ENCODE data around the gene IGF2BP1.

Gene IGF2BP1

DNA sequence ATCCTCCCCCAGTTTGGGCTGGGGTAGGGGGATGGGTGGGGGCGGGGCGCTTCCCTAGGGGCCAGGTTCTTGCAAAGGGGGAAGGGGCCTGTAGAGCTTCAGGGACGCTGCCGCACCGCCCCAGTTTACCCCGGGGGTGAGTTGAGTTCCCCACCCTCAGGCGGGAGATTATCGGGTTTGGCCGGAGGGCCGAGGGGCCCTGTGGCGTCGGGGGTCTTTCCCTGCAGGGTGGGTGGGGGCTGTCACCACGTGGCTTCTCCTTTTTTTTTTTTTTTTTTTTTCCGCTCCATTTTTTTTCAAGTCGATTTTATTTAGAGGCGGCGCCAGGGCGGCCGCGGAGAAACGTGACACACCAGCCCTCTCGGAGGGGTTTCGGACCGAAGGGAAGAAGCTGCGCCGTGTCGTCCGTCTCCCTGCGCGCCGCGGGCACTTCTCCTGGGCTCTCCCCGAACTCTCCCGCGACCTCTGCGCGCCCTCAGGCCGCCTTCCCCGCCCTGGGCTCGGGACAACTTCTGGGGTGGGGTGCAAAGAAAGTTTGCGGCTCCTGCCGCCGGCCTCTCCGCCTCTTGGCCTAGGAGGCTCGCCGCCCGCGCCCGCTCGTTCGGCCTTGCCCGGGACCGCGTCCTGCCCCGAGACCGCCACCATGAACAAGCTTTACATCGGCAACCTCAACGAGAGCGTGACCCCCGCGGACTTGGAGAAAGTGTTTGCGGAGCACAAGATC is at the start of gene IGF2BP1:
IGF2BP1 (plus strand) TSS at position 283 of the 724 bp plus-strand sequence; CDS start at position 644, 361 bp downstream.
- DNase-seq, result peak; percentile 71 to 74

DNA sequence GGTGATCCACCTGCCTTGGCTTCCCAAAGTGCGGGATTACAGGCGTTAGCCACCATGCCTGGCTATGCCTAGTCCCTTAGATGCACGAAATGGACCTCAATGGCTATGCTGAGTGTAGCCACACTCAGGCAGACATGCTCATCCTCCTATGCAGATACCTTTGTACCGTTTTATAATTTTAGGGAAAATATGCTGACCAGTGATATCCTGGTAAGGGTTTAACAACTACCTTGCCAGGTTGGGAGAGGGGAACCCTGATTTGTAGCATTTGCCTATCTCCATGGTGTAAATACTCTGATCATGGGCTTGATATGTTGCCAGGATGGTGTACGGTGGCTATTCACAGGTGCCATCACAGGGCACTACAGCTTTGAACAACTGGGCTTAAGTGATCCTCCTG is 45.6 kb upstream of the IGF2BP1 start:
- DNase-seq, result no peak

DNA sequence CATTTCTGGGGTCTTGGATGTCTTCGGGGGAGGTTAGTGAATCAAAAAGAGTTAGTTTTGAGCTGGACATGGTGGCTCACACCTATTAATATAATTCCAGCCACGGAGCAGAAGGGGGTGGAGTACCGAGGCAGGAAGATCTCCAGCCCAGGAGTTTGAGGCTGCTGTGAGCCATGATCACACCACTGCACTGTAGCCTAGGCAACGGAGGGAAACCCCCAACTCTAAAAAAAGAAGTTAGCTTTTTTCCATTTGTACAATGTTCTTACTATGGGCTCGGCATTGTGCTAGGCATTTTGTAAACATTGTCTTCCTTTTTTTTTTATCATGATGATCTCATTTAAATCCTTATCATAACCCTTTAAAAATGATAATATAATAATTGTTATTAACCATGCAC is 44.3 kb upstream of the IGF2BP1 start:
- DNase-seq, result no peak

DNA sequence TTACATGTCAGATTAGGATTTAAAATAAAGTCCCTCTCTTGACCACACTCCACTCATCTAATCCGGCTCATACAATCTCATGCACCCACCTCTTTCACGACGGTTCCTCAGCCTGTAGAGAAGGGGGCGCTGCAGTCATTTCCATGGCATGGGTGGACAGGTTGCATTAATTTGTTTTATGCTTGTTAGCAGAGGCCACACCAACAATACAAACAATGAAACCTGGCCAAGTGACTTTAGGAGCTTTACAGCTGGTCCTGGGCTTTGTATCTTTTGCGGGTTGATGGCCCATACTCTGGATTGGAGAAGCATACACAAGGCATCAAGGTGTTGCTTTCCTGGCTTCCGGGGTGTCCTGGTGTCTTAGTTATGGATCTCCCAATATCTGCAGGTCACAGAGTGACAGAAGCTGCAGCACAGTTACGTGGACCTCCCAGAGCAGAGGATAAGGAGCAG is 42.9 kb upstream of the IGF2BP1 start:
- peak; percentile 58 to 65 for DNase-seq

DNA sequence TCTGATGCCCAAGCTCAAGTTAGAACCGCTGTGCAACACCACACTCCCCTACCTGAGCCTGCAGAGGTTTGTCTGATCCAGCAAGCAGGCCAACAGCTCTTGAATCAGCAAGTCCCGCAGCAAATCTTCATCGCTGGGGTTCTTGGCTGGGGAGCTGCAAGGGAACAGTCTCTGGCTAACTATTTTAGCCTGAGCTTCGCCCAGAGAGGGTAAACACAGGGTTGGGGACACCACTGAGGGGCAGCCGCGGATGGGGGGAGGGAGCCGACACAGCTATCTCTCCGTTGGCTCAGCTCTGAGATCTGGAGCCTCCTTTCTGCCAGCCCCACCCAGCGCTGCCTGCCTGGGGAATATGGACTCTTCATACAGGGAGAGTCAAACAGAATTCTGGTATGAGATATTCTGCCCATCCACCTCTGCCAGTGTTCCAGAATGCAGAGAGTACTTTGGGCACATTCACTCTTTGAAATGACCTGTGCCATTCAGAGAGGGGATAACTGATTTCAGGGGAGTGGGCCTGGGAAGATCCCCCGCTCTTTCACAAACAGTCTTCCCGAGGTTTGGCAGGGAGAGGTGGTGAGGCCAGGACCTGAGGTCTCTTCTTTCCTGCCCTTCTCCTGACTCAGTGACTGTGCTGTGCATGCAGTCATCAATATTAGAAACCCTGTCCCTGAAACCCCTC is 36.2 kb upstream of the IGF2BP1 start:
- no peak for DNase-seq

DNA sequence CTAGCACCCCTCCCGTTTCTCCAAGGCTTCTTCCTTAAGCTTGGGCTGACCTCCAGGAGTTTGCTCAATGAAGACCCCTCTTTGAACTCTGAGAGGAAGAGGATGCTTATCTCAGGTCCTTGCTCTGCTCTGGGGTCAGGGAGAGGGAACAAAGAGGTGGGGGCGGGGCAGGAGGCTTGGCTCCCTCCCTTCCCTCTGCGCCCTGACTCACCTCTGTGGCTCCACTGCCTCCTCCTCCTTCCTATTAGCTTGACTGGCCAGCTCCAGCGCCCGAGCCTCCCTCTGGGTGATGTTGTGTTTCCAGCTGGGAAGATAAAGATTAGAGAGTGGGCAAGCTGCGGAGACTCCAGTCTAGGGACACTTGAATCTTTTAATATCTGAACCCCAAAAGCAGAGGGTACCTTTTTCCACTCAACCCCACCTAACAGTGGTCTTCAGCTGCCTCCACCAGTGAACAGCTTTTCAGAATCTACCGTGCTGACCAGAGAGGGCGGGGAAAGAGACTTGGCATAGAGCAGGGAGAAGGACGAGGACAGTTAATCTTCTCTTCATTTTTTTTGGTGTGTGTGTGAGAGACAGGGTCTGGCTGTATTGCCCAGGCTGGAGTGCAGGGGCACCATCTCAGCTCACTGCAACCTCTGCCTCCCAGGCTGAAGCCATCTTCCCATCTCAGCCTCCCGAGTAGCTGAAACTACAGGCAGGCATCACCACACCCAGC is 35.5 kb upstream of the IGF2BP1 start:
- no peak for DNase-seq

DNA sequence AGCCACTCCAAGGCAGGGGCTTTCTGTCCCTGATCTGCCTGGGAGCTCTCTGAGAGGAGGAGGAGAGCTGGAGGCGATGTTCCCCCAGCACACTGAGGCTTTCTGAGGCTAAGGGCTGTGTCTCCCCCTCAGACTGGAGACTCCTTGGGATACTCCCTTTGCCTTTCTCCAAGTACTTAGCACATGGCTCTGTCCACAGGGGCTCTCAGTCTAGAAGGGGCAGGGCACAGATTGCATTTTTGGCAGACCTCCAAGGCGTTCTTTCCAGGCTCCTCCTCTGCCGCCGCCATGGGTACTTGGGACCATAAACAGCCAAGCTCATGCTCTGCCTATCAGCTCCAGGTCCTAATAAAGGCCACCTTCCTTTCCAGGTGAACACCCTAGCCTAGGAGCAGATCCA is 27.0 kb upstream of the IGF2BP1 start:
- peak; percentile 88 to 92 for DNase-seq

DNA sequence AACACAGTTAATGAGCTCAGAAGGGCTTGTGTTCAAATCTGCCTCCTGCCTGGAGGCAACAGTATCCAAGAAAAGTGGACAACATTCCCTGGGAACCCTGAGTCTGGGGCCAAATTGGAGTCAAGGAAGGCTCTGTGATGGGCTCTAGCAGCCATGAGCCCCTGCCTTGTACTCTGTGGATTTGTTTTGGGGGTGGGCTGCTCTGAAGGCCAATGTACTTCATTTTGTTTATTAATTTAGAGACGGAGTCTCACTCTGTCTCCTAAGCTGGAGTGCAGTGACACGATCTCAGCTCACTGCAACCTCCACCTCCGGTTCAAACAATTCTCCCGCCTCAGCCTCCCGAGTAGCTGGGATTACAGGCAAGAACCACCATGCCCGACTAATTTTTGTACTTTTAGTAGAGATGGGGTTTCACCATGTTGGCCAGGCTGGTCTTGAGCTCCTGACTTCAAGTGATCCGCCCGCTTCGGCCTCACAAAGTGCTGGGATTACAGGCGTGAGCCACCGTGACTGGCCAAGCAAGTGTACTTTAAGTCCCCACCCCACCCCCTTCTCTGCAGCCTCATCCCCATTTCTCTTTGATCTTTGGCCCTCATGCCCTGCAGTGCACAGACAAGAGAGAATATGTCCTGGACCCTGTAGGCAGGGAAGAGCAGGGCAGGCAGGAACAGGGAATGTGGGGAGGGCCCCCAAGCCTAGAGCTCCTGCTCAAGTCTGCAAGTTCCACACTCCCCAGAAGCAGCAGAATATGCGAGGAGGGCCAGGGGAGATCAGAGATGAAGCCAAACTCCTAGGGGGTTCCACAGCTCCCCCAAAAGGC is 26.1 kb upstream of the IGF2BP1 start:
- DNase-seq, result no peak

DNA sequence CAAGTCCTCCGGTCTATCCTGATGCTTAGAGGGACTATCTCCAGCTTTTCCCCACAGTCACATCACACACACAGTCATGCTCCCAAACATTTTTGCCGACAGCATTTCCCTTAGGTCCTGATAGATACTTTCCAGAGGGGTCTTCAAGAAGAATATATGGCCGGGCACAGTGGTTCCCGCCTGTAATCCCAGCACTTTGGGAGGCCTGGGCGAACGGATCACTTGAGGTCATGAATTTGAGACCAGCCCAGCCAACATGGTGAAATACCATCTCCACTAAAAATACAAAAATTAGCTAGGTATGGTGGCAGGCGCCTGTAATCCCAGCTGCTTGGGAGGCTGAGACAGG is 24.5 kb upstream of the IGF2BP1 start:
- no peak for DNase-seq

DNA sequence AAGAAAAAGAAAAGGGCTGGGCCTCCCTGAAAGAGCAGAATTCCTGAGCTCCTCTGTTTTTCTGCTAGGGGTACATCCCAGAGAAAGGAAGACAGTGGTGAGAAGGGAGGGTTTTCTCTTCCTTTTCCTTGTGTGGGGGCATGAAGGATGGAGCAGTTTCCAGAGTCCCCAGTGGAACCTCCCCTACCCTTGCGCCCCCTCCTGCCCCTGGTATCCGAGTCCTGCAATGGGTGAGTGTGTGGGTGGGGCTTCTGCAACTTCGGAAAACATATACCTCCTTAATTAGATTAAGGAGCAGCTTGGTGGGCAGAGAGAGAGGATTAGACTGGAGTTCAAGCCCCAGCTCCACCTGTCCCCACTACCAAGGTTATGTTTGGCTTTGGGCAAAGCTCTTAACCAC is 23.4 kb upstream of the IGF2BP1 start:
- DNase-seq, result peak; percentile 71 to 87

DNA sequence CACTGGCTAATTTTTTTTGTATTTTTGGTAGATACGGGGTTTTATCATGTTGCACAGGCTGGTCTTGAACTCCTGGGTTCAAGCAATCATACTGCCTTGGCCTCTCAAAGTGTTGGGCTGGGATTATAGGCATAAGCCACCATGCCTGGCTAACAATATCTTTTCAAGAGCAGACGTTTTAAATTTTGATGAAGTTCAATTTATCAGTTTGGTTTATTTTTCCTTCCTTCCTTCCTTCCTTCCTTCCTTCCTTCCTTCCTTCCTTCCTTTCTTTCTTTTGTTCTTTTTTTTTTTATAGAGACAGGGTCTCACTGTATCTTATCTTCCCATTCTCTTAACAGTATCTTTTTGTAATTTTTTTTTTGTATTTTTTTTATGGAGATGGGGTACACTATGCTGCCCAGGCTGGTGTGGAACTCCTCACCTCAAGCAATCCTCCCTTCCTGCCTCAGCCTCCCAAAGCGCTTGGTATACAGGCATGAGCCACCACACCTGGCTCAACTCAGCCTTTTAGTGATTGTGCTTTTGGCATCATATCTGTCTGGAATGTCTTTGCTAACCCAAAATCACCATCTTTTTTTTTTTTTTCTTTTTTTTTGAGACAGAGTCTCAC is 15.2 kb upstream of the IGF2BP1 start:
- no peak for DNase-seq

DNA sequence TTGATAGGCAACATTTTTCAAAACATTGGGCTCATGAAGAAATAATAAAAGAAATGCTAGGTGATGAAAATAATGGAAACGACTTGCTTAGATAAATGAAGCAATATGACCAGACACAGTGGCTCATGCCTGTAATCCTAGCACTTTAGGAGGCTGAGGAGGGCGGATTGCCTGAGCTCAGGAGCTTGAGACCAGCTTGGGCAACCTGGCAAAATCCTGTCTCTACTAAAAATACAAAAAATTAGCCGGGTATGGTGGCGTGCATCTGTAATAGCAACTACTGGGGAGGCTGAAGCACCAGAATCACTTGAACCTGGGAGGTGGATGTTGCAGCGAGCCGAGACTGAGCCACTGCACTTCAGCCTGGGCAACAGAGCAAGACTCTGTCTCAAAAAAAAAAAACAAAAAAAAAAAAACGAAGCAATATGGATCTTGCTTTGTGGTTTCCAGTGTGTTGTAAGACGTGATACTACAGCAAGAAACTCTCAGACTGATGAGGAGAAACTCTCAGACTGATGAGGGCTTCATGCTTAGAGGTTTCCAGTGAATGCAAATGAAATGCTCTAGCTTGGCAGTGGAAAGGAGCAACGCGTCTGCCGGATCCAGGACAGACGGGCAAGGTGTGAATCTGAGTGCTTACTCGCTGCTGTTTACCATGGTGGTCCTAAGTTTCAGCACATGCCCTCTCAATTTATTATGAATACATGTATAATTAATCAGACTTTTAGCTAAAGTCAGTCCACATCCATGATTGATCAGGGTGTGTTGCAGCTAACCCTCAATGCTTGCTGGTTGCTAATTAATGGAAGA is 11.5 kb upstream of the IGF2BP1 start:
- DNase-seq, result no peak

DNA sequence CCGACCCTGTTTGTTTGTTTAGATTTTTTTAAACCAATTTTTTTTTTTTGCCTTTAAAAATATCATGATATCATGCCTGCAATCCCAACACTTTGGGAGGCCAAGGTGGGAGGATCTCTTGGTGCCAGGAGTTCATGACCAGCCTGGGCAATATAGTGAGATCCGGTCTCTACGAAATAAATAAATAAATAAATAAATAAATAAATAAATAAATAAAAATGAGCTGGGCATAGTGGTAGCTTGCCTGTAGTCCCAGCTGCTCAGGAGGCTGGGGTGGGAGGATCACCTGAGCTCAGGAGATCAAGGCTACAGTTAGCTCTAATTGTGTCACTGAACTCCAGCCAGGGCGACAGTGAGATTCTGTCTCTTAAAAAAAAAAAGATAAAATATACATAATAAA is 8.1 kb upstream of the IGF2BP1 start:
- no peak for DNase-seq

DNA sequence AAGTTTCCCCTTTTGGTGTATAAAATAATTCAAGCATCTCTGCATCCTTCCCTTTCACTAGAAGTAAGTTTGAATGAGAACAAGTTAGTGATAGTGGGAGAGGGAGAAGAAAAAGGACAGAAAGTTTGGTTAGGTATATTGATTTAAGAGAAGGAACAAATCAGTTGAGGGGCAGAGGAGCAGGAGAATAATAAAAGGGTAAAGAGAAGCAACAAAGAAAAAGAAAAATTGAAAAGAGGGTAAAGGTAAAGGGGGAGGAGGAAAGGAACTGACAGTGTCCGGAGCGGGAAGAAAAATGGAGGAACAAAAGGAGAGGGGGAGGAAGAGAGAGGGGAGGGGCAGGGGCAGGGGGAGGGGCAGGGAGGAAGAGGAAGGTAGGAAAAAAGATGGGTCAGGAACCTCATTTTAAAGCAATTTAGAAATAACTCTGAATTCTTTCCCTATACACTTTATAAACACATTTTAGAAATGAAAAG is 6.3 kb upstream of the IGF2BP1 start:
- no peak for DNase-seq

DNA sequence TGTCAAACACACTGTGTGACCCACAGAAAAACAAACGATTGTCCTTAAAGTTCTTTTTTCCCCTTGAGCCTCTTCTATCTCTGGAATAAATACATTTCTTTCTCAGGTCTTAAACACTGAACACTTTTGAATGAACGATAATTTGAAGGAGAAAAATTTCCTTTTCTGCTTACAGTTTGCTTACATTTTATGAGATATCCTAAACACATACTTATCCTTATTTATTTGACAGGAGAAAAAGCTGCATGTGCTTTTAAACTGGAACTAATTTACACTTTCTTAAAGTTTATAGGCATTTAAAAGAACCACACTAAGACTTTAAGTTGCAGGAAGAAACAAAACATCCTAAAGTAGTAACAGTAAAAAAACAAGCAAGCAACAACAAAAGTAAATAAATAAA is 4.7 kb upstream of the IGF2BP1 start:
- no peak for DNase-seq

DNA sequence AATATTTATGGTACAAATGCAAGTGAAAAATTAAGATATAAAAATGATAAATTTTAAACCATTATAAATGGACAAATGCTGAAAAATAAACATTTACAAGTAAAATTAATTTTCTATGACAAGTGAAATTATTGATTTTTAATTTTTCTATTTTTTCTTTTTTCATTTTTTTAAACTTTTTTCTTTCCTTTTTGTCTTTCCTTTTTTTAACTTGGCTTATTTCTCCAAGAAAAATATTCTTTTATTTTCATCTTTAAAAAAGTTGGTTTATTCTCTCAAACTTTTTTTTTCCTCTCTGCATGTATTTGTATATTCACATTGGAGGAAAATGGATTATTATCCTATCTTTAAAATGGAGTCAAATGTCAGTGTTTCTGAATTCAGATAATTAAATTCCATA is 3.9 kb upstream of the IGF2BP1 start:
- DNase-seq, result no peak

DNA sequence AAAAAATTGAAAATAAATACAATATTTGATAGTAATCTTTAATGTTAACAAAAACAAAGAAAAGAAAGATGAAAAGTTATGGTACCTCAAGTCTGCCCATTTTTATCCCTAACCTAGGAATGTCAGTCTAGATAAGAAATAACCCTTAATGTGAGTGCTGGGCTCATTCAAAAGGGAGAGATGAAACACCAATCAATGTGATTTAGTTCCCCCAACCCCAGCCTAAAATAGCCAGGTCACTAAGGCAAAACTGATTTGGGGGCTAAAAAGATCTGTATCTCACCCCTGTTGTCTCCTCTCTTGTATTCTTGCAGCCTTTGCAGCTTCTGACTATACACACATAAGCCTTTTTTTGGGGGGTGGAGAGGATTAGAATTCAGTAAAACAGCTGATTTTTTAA is 3.2 kb upstream of the IGF2BP1 start:
- DNase-seq, result no peak

DNA sequence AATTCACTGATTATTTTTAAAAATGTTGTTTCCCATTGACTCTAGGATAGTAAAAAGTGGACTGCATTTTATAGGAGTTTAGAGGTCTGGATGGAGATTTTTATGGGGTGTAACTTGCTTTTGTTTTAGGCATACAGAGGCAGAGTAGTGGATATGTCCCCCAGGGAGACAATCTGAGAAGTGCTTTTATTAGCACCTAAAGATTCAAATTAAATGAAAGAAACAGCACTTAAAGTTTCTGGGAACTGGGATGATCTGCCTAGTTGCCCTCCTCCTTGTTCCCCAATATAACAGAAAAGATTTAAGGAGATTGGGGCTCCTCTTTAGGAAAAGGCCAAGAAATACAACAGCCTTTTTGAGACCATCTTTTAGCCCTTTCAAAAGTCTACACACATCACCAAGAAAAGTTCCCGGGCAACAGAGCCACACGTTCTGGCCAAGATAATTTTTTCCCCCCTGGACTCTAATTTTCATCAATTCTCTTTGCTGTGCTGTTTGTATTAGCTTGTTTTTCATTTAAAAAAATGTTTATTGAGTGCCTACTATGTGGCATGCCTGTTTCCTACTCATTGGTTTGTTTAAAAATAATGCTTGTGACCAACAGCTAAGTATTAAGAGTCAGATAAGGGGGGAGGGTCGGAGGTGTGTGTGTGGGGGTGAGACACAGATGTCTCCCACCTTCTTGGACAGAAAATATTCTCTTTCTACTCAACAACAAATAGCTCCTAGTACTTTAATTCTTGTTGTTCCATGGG is 2.5 kb upstream of the IGF2BP1 start:
- no peak for DNase-seq

DNA sequence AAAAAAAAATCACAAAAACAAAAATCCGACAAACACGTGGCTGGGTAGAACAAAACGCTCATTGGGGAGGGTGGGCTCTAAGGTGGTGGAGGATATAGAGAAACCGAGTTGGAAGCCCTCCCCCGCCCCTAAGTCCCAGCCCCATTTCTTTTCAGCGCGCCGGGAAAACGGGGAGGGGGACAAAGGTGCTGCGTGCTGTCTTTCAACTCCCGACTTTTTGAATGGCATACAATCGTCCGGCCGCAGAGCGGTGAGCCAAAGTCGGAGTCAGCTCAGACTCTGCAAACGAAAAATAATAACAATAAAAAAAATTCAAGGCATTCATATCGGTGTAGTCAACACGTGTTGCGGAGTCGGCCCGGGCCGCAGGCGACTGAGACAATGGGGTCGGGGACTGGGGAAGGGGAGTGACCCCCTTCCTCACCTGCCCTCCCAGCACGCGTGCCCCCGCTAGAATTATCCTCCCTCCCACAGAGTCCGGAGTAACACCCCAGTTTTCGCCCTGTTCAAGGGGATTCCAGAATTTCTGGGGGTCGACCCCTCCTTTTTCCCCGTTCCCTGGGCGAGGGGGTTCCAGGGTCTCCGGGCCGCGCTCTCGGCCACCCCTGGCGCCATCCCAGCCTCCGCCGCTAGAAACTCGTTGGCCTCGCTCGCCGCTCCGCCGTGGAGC is 1.7 kb upstream of the IGF2BP1 start:
- DNase-seq, result peak; percentile 53 to 55
